H9 (cell line): Measurements from ENCODE around the gene GABBR2. TPM values are rescaled to one million over a fixed set of nuclear protein-coding genes. Genes with fewer than 3 reads are reported as not detected.
A peak's percentile ranks its signal among the peaks of the same experiment; 100 is the strongest.

Experiments used
- DNase-seq: peaks from one replicate; pipeline ENCODE4 v3.0.0-alpha.2; 2017
- H2AFZ ChIP-seq: one replicate; pipeline ENCODE4 v1.6.1; 2013; ENCODE audit warnings: mild to moderate bottlenecking, low read length, control low read depth, moderate library complexity
- H2AK5ac ChIP-seq: 2 replicates; pipeline ENCODE4 v1.6.1; 2013; ENCODE audit warnings: low read length, control low read depth, mixed read lengths; ENCODE audit not compliant: insufficient read length
- H2BK120ac ChIP-seq: one replicate; pipeline ENCODE4 v1.6.1; 2013; ENCODE audit warnings: low read depth, mild to moderate bottlenecking, low read length, control low read depth, inconsistent platforms; ENCODE audit not compliant: poor library complexity, severe bottlenecking
- H2BK12ac ChIP-seq: 2 replicates; pipeline ENCODE4 v1.6.1; 2013; ENCODE audit warnings: low read length, control low read depth, mixed read lengths, low read depth; ENCODE audit not compliant: insufficient read length
- H2BK15ac ChIP-seq: 2 replicates; pipeline ENCODE4 v1.6.1; 2013; ENCODE audit warnings: low read depth, low read length, control low read depth
- H2BK20ac ChIP-seq: one replicate; pipeline ENCODE4 v1.6.1; 2013; ENCODE audit warnings: low read depth, mild to moderate bottlenecking, low read length, control low read depth, inconsistent platforms; ENCODE audit not compliant: poor library complexity, severe bottlenecking
- H2BK5ac ChIP-seq: 2 replicates; pipeline ENCODE4 v1.6.1; 2013; ENCODE audit warnings: low read length, control low read depth, mixed read lengths; ENCODE audit not compliant: insufficient read length
- H3K14ac ChIP-seq: 2 replicates; pipeline ENCODE4 v1.6.1; 2013; ENCODE audit warnings: low read length, control low read depth; ENCODE audit not compliant: insufficient read depth
- H3K18ac ChIP-seq: 2 replicates; pipeline ENCODE4 v1.6.1; 2013; ENCODE audit warnings: low read depth, mild to moderate bottlenecking, mixed read lengths, low read length, control low read depth; ENCODE audit not compliant: insufficient read length
- H3K23ac ChIP-seq: 2 replicates; pipeline ENCODE4 v1.6.1; 2013; ENCODE audit warnings: low read length, control low read depth, mixed read lengths, low read depth; ENCODE audit not compliant: insufficient read length
- H3K23me2 ChIP-seq: 2 replicates; pipeline ENCODE4 v1.6.1; 2013; ENCODE audit warnings: low read depth, mild to moderate bottlenecking, mixed read lengths, low read length, control low read depth; ENCODE audit not compliant: insufficient read length, poor library complexity, severe bottlenecking
- H3K27ac ChIP-seq: 2 replicates; pipeline ENCODE4 v1.5.1; 2013; ENCODE audit warnings: low read length, control low read depth, mixed read lengths, low read depth; ENCODE audit not compliant: insufficient read length
- H3K27me3 ChIP-seq: 2 replicates; pipeline ENCODE4 v1.6.1; 2013; ENCODE audit warnings: low read length, control low read depth, inconsistent platforms; ENCODE audit not compliant: insufficient read depth
- H3K4ac ChIP-seq: 2 replicates; pipeline ENCODE4 v1.6.1; 2013; ENCODE audit warnings: low read depth, mild to moderate bottlenecking, control low read depth, inconsistent platforms, low read length, moderate library complexity
- H3K4me1 ChIP-seq: 2 replicates; pipeline ENCODE4 v1.6.1; 2013; ENCODE audit warnings: low read length, control low read depth, inconsistent platforms; ENCODE audit not compliant: insufficient read depth
- H3K4me2 ChIP-seq: 2 replicates; pipeline ENCODE4 v1.6.1; 2013; ENCODE audit warnings: low read length, control low read depth, mixed read lengths; ENCODE audit not compliant: insufficient read length, insufficient read depth
- H3K56ac ChIP-seq: 2 replicates; pipeline ENCODE4 v1.6.1; 2013; ENCODE audit warnings: low read depth, mild to moderate bottlenecking, mixed read lengths, low read length, control low read depth; ENCODE audit not compliant: insufficient read length
- H3K79me1 ChIP-seq: 2 replicates; pipeline ENCODE4 v1.6.1; 2013; ENCODE audit warnings: low read depth, mild to moderate bottlenecking, moderate library complexity, low read length, control low read depth, inconsistent platforms; ENCODE audit not compliant: insufficient read depth, poor library complexity, severe bottlenecking
- H3K79me2 ChIP-seq: 2 replicates; pipeline ENCODE4 v1.6.1; 2013; ENCODE audit warnings: low read length, control low read depth, inconsistent platforms; ENCODE audit not compliant: insufficient read depth
- H3K9ac ChIP-seq: 2 replicates; pipeline ENCODE4 v1.6.1; 2013; ENCODE audit warnings: low read length, control low read depth, mixed read lengths; ENCODE audit not compliant: insufficient read length; ENCODE audit errors: extremely low read depth
- H3K9me3 ChIP-seq: one replicate; pipeline ENCODE4 v1.6.1; 2013; ENCODE audit warnings: low read depth, low read length, inconsistent platforms; ENCODE audit not compliant: control insufficient read depth
- H3T11ph ChIP-seq: one replicate; pipeline ENCODE4 v1.6.1; 2013; ENCODE audit warnings: mild to moderate bottlenecking, low read length, control low read depth, inconsistent platforms
- H4K20me1 ChIP-seq: one replicate; pipeline ENCODE4 v1.6.1; 2013; ENCODE audit not compliant: control insufficient read depth, insufficient read length, insufficient read depth
- H4K5ac ChIP-seq: 2 replicates; pipeline ENCODE4 v1.6.1; 2013; ENCODE audit warnings: low read depth, mild to moderate bottlenecking, mixed read lengths, low read length, control low read depth; ENCODE audit not compliant: insufficient read length
- H4K8ac ChIP-seq: replicated peaks from 2 replicates; pipeline ENCODE4 v1.6.1; 2013; ENCODE audit warnings: low read length, control low read depth, mixed read lengths, low read depth; ENCODE audit not compliant: insufficient read length
- H4K91ac ChIP-seq: 2 replicates; pipeline ENCODE4 v1.6.1; 2013; ENCODE audit warnings: low read depth, mild to moderate bottlenecking, moderate library complexity, mixed read lengths, low read length, control low read depth; ENCODE audit not compliant: insufficient read length
- H3K27ac Mint-ChIP-seq, 3 experiments: 2 replicates in 2 of 3; 3 replicates in 1 of 3; pipeline ENCODE4 v1.8.0; 2020 to 2021; ENCODE audit warnings: mixed read lengths in 3 of 3, mild to moderate bottlenecking in 1 of 3, moderate library complexity in 1 of 3
- H3K27me3 Mint-ChIP-seq: 2 replicates; pipeline ENCODE4 v1.8.0; 2021; ENCODE audit warnings: low read depth, mild to moderate bottlenecking, moderate library complexity, mixed read lengths
- H3K36me3 Mint-ChIP-seq, 3 experiments: 2 replicates in 2 of 3; 3 replicates in 1 of 3; pipeline ENCODE4 v1.8.0; 2020 to 2021; ENCODE audit warnings: low read depth in 3 of 3, mixed read lengths in 3 of 3; ENCODE audit not compliant: insufficient read depth in 1 of 3
- H3K4me1 Mint-ChIP-seq, 2 experiments: 2 replicates each; pipeline ENCODE4 v1.8.0; 2020; ENCODE audit warnings: mixed read lengths in 2 of 2
- H3K4me3 Mint-ChIP-seq, 2 experiments: 2 replicates in 1 of 2; 3 replicates in 1 of 2; pipeline ENCODE4 v1.8.0; 2020 to 2021; ENCODE audit warnings: mild to moderate bottlenecking in 2 of 2, mixed read lengths in 2 of 2, moderate library complexity in 1 of 2
- H3K9me3 Mint-ChIP-seq, 2 experiments: 2 replicates in 1 of 2; 3 replicates in 1 of 2; pipeline ENCODE4 v1.8.0; 2020; ENCODE audit warnings: mild to moderate bottlenecking in 2 of 2, mixed read lengths in 2 of 2, moderate library complexity in 1 of 2
- CTCF ChIP-seq: fragments of 200-600 bp; sonication (generic); conservative IDR thresholded peaks from 3 replicates; pipeline ENCODE4 v1.8.0; 2021; ENCODE audit warnings: antibody characterized with exemption, mild to moderate bottlenecking
- WGBS: extraction: QIAGEN DNeasy Blood & Tissue Kit; methylation state at CpG from one replicate; pipeline ENCODE4 v1.1.7; 2013; ENCODE audit warnings: missing lambda C conversion rate, low lambda C conversion rate, mixed read lengths; ENCODE audit not compliant: insufficient read length; ENCODE audit errors: extremely low coverage; 5-methylcytosine and 5-hydroxymethylcytosine counted together
- total RNA-seq: library from RNA; stranded (reverse); gene quantifications from 2 replicates; pipeline ENCODE4 v1.2.1, GENCODE V29; 2021

Gene GABBR2
- total RNA-seq, 1 experiment from 2014 or later = 0.66 TPM

- Histone ChIP-seq H3K23ac (no peak overlapping the region), H4K20me1 (no peaks in the 10 kb centered on the region), H4K8ac (no peak overlapping the region), H3K79me2 (no peaks in the 10 kb centered on the region), H3K4me2 (no peak overlapping the region), H2AFZ (no peak overlapping the region), H4K5ac (no peak overlapping the region), H2BK12ac (no peak overlapping the region), H3K4me1 (no peaks in the 10 kb centered on the region), H3K9ac (no peak overlapping the region), H3T11ph (no peak overlapping the region), H3K18ac (no peak overlapping the region), H2BK20ac (no peak overlapping the region), H3K27ac (no peak overlapping the region), H3K79me1 (no peaks in the 10 kb centered on the region), H2BK15ac (no peak overlapping the region), H2BK120ac (no peak overlapping the region), H3K14ac (no peak overlapping the region; the same call in 1 of the 2 replicates), H2AK5ac (no peak overlapping the region), H3K56ac (no peak overlapping the region), H3K4ac (no peak overlapping the region), H4K91ac (no peak overlapping the region), H3K9me3 (no peaks in the 10 kb centered on the region), H2BK5ac (no peak overlapping the region), H3K27me3 (no peaks in the 10 kb centered on the region), H3K23me2 (no peaks in the 10 kb centered on the region)
- peak; percentile 30; the same call in 2 of the 3 replicates for TF ChIP-seq CTCF
- Mint-ChIP-seq H3K36me3 (no peaks in the 10 kb centered on the region), H3K4me3 (no peak overlapping the region), H3K27ac (no peak overlapping the region), H3K27me3 (peaks cover 2% of the 10 kb centered on the region), H3K9me3 (no peaks in the 10 kb centered on the region), H3K4me1 (peaks cover 0 to 5% of the 10 kb centered on the region in 2 experiments; a peak in 2 of 4 replicates)
- WGBS = no CpG with 5 or more reads among the region's 12 CpGs
- peak; percentile 67 for DNase-seq
These were observed 137.9 kb downstream of the GABBR2 start for GRCh38 chr9:98570663-98571440.
